Breast epithelium (tissue), 3 donors: ENCODE data around the gene RPL19.

Source experiments
- CTCF ChIP-seq, 3 donors: fragments of 450-650 bp; IDR thresholded peaks; one replicate each; pipeline ENCODE4 v1.5.1; 2016 to 2017; ENCODE audit warnings: antibody characterized with exemption in 3 of 3, mild to moderate bottlenecking in 3 of 3, moderate library complexity in 3 of 3
- POLR2A ChIP-seq: fragments of 450-650 bp; IDR thresholded peaks from one replicate; pipeline ENCODE4 v1.6.1; 2016; ENCODE audit warnings: antibody characterized with exemption, mild to moderate bottlenecking, moderate library complexity
- POLR2AphosphoS5 ChIP-seq, 3 donors: sonication (generic); formaldehyde crosslinking; IDR thresholded peaks; one replicate each; pipeline ENCODE4 v1.6.1; 2017; ENCODE audit warnings: antibody characterized with exemption in 3 of 3

- TF ChIP-seq POLR2AphosphoS5 (IDR thresholded peaks at IDR 0.05) (no peak), CTCF (IDR thresholded peaks at IDR 0.05) (no peak), POLR2A (no peak)
These were observed 21.5 kb downstream of the RPL19 start for GRCh38 chr17:39221572-39221971.
